PC-9 (cell line): ENCODE results near the gene OLFM4. TPM values are rescaled to one million over a fixed set of nuclear protein-coding genes. Genes with fewer than 3 reads are reported as not detected.

ENCODE experiments used
- BruUV-seq: library from RNA; stranded (reverse); fragments of 400-500 nt; replicated peaks from 2 replicates; lab custom pipeline; 2021; lab: Mats Ljungman, UMichigan
- CTCF ChIA-PET: fragments of 300-600 bp; sonication (Branson Sonifier 250); formaldehyde crosslinking; loops from one replicate; lab custom pipeline; 2022; ENCODE audit warnings: antibody characterized with exemption; lab: Charles Lee
- POLR2A ChIA-PET: fragments of 300-600 bp; sonication (Branson Sonifier 250); formaldehyde crosslinking; loops from one replicate; lab custom pipeline; 2022; ENCODE audit warnings: antibody characterized with exemption; ENCODE audit not compliant: unreplicated experiment; lab: Charles Lee
- DNase-seq, 2 experiments: peaks; one replicate each; pipeline versions ENCODE4 v3.0.0 to v3.0.0-alpha.2; 2015 to 2022; ENCODE audit warnings: mixed read lengths in 1 of 2
- H2AFZ ChIP-seq: fragments of 200-600 bp; sonication (generic); 2 replicates; pipeline ENCODE4 v1.8.1; 2017; ENCODE audit warnings: antibody characterized with exemption
- H3F3A ChIP-seq: fragments of 200-600 bp; sonication (generic); 2 replicates; pipeline ENCODE4 v1.8.1; 2017; ENCODE audit warnings: antibody characterized with exemption, mild to moderate bottlenecking, low read depth; ENCODE audit not compliant: insufficient read depth
- H3K27ac ChIP-seq: fragments of 200-600 bp; sonication (generic); 2 replicates; pipeline ENCODE4 v1.6.1; 2016; ENCODE audit warnings: mixed run types
- H3K27me3 ChIP-seq: fragments of 200-600 bp; sonication (generic); 2 replicates; pipeline ENCODE4 v1.6.1; 2016; ENCODE audit warnings: low read depth, mixed run types; ENCODE audit not compliant: insufficient read depth
- H3K36me3 ChIP-seq: fragments of 200-600 bp; sonication (generic); 2 replicates; pipeline ENCODE4 v1.6.1; 2016; ENCODE audit warnings: low read depth, mixed run types
- H3K4me1 ChIP-seq: fragments of 200-600 bp; sonication (generic); replicated peaks from 2 replicates; pipeline ENCODE4 v1.6.1; 2016; ENCODE audit warnings: mixed run types; ENCODE audit not compliant: insufficient read depth
- H3K4me2 ChIP-seq: fragments of 200-600 bp; sonication (generic); 2 replicates; pipeline ENCODE4 v1.6.1; 2017; ENCODE audit warnings: mixed run types
- H3K4me3 ChIP-seq: fragments of 200-600 bp; sonication (generic); 2 replicates; pipeline ENCODE4 v1.6.1; 2016; ENCODE audit warnings: mixed run types
- H3K79me2 ChIP-seq: fragments of 200-600 bp; sonication (generic); 2 replicates; pipeline ENCODE4 v1.6.1; 2017; ENCODE audit warnings: low read depth, mixed run types
- H3K9me2 ChIP-seq: fragments of 200-600 bp; sonication (generic); 2 replicates; pipeline ENCODE4 v1.8.1; 2017; ENCODE audit warnings: mild to moderate bottlenecking; ENCODE audit not compliant: insufficient read depth
- H3K9me3 ChIP-seq: fragments of 200-600 bp; sonication (generic); 2 replicates; pipeline ENCODE4 v1.8.1; 2016; ENCODE audit warnings: low read depth; ENCODE audit not compliant: insufficient read depth
- H4K20me1 ChIP-seq: fragments of 200-600 bp; sonication (generic); 2 replicates; pipeline ENCODE4 v1.8.1; 2017; ENCODE audit not compliant: insufficient read depth
- EZH2 ChIP-seq: fragments of 200-600 bp; sonication (generic); IDR thresholded peaks from 2 replicates; pipeline ENCODE4 v1.8.0; 2017; ENCODE audit warnings: antibody characterized with exemption, low read depth
- intact Hi-C: fragments of 100-400 bp; cut with micrococcal nuclease; formaldehyde crosslinking; loops from one replicate; pipeline ENCODE4 v1.10.0; 2022; ENCODE audit not compliant: unreplicated experiment
- total RNA-seq: library from RNA; stranded (reverse); gene quantifications from 2 replicates; pipeline ENCODE4 v1.2.3, GENCODE V29; 2021
- TF ChIP-seq, protein P1 (sequence below): fragments of 200-600 bp; sonication (generic); conservative IDR thresholded peaks from 2 replicates; pipeline ENCODE4 v1.6.1; 2017; ENCODE audit warnings: mixed run types, antibody characterized with exemption, mild to moderate bottlenecking, moderate library complexity

Gene OLFM4
- total RNA-seq, 1 experiment from 2014 or later: not detected

DNA sequence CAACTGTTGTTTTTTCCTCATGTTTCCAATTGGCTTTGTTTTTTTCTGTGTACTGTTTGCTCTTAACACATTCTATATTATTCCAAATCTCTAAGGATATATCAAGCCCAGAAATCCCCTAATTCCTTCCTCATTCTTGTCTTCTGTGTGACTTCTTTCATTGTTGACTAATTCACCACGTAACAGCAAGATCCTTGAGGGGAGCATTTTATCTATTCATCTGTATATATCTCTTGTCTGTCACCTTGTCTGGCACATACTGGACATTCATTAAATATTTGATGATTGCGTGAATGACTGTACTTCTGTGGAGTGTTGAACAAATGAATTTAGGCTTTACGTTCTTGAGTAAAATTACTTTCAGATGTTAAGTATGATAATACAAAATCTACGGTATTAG lies 44.8 kb upstream of the OLFM4 start:
- H3K4me3 ChIP-seq: no peak overlapping the region
- H3K4me1 ChIP-seq: no peaks in the 10 kb centered on the region
- H2AFZ ChIP-seq: no peak overlapping the region
- no peak overlapping the region for H3K27ac ChIP-seq
- TF ChIP-seq, protein P1, sequence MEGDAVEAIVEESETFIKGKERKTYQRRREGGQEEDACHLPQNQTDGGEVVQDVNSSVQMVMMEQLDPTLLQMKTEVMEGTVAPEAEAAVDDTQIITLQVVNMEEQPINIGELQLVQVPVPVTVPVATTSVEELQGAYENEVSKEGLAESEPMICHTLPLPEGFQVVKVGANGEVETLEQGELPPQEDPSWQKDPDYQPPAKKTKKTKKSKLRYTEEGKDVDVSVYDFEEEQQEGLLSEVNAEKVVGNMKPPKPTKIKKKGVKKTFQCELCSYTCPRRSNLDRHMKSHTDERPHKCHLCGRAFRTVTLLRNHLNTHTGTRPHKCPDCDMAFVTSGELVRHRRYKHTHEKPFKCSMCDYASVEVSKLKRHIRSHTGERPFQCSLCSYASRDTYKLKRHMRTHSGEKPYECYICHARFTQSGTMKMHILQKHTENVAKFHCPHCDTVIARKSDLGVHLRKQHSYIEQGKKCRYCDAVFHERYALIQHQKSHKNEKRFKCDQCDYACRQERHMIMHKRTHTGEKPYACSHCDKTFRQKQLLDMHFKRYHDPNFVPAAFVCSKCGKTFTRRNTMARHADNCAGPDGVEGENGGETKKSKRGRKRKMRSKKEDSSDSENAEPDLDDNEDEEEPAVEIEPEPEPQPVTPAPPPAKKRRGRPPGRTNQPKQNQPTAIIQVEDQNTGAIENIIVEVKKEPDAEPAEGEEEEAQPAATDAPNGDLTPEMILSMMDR: no peak
- no peak for TF ChIP-seq EZH2
- POLR2A ChIA-PET: no interaction called here
- DNase-seq: peak in 1 of 2 experiments; percentile 56
- CTCF ChIA-PET: no interaction called here
- H3K27me3 ChIP-seq: no peaks in the 10 kb centered on the region
- no peaks in the 10 kb centered on the region for H3K9me2 ChIP-seq
- no TSS peak for BruUV-seq
- no peaks in the 10 kb centered on the region for H3K9me3 ChIP-seq
- no peak overlapping the region for H3K4me2 ChIP-seq
- intact Hi-C loops: no loop called here
- no peaks in the 10 kb centered on the region for H3K79me2 ChIP-seq
- H4K20me1 ChIP-seq: no peaks in the 10 kb centered on the region; the same call in 1 of the 2 replicates
- no peaks in the 10 kb centered on the region for H3K36me3 ChIP-seq
- no peaks in the 10 kb centered on the region for H3F3A ChIP-seq

DNA sequence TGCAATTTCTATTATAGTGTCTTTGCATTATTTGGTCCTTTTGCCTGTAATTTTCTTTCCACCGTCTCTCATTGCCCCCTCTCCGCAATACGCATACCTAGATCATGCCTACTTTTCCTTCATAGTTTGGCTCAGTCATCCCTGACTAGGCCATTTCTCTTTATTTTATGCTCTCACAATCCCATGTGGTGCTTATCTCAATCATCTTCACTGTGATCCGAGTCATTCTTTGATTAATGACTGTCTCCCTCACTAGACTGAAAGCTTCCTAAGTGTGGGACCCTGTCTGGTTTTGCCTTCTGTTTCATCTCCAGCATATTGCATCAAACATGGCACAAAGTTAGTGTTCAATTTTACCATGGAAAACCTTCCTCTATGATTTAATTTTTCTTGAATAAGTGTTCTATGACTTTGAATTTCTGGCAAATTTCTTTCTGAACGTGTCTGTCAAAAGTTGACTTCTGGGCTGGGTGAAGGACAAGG lies 43.7 kb upstream of the OLFM4 start:
- no peaks in the 10 kb centered on the region for H3K4me1 ChIP-seq
- intact Hi-C loops: no loop called here
- no peaks in the 10 kb centered on the region; the same call in 1 of the 2 replicates for H4K20me1 ChIP-seq
- no peak overlapping the region for H2AFZ ChIP-seq
- no peaks in the 10 kb centered on the region for H3K36me3 ChIP-seq
- no peak for DNase-seq
- BruUV-seq: no TSS peak
- no peaks in the 10 kb centered on the region for H3K27me3 ChIP-seq
- H3K9me2 ChIP-seq: no peaks in the 10 kb centered on the region
- no peak overlapping the region for H3K4me2 ChIP-seq
- no peaks in the 10 kb centered on the region for H3K9me3 ChIP-seq
- H3F3A ChIP-seq: no peaks in the 10 kb centered on the region
- H3K27ac ChIP-seq: no peak overlapping the region
- no peak for TF ChIP-seq EZH2
- TF ChIP-seq, protein P1: no peak
- ChIA-PET POLR2A (no interaction called here), CTCF (no interaction called here)
- no peak overlapping the region for H3K4me3 ChIP-seq
- H3K79me2 ChIP-seq: no peaks in the 10 kb centered on the region

DNA sequence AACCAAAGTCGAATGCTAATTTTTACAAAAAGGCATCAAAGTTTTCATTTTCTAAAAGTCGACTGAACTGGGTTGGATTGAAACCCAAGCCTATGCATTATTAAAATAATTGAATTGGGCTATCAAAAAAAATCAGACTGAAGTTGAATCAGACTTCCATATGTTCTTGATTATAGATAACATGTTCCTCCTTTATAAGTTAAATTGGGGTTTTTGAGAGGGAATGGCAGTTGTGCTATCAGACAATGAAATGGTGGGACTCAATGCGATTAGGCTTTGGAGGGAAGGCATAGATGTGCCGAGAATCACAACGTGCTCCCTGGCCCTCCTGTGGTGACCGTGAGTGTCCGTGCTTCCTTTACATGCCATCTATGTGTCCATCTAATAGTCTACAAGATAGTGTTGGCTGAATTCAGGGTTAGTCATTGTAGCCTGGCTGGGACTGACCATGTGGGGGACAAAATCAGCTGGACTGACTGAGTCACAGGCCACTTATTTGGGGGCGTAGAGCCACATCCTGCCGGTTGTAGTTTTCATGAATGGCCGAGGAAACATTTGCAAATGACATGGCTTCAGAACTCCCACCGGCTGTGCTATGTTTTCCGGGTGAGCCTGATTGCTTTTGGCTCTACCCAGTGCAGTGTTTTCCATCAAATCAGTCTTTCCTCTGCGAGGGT lies 37.1 kb upstream of the OLFM4 start:
- H3K79me2 ChIP-seq: no peaks in the 10 kb centered on the region
- no peaks in the 10 kb centered on the region for H3K4me1 ChIP-seq
- H2AFZ ChIP-seq: no peak overlapping the region
- no peaks in the 10 kb centered on the region for H3K27me3 ChIP-seq
- no peaks in the 10 kb centered on the region for H3K9me2 ChIP-seq
- DNase-seq: no peak
- CTCF ChIA-PET: no interaction called here
- POLR2A ChIA-PET: no interaction called here
- H4K20me1 ChIP-seq: no peaks in the 10 kb centered on the region
- no peaks in the 10 kb centered on the region for H3K9me3 ChIP-seq
- no peak overlapping the region for H3K27ac ChIP-seq
- no peak for TF ChIP-seq EZH2
- TF ChIP-seq, protein P1: no peak
- H3K4me2 ChIP-seq: no peak overlapping the region
- intact Hi-C loops: no loop called here
- H3F3A ChIP-seq: no peaks in the 10 kb centered on the region
- no TSS peak for BruUV-seq
- no peak overlapping the region for H3K4me3 ChIP-seq
- H3K36me3 ChIP-seq: no peaks in the 10 kb centered on the region
